HG03354 (cell line): ENCODE data around the gene PLCD1.
"Not testable (repeated sequence)": the region's sequence is repeated elsewhere in the genome, so short reads cannot be mapped to it uniquely, and the experiment has no call there.

Experiments
- ATAC-seq: cut with Tn5 transposase; IDR thresholded peaks from one replicate; pipeline ENCODE4 v1.9.1; 2021; ENCODE audit warnings: mild to moderate bottlenecking; ENCODE audit not compliant: unreplicated experiment, poor library complexity, severe bottlenecking

The PLCD1 gene

DNA sequence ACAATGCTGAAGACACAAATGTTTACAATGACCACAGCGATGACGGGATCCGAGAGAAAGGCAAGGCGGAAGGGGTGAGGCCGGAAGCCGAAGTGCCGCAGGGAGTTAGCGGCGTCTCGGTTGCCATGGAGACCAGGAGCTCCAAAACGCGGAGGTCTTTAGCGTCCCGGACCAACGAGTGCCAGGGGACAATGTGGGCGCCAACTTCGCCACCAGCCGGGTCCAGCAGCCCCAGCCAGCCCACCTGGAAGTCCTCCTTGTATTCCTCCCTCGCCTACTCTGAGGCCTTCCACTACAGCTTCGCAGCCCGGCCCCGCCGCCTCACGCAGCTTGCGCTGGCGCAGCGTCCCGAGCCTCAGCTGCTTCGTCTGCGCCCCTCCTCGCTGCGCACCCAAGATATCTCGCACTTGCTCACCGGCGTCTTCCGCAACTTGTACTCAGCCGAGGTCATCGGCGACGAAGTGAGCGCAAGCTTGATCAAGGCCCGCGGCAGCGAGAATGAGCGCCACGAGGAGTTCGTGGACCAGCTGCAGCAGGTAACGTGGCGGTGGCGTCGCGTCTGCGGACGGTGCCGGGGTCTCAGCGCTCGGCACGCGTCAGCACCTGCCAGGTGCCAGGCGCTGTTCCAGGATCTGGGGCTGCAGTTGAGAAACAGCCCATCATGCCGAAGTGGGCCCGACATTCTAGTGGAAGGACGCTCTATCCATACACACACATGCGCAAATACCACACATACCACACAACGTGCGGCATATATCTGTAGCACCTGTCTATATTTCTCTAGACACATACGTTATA, 9.9 kb upstream of the PLCD1 start, which contains the start of gene DLEC1:
DLEC1 (plus strand) TSS at position 108 of the 798 bp plus-strand sequence; CDS start at position 126, 18 bp downstream.
- ATAC-seq, result peak; percentile 92

DNA sequence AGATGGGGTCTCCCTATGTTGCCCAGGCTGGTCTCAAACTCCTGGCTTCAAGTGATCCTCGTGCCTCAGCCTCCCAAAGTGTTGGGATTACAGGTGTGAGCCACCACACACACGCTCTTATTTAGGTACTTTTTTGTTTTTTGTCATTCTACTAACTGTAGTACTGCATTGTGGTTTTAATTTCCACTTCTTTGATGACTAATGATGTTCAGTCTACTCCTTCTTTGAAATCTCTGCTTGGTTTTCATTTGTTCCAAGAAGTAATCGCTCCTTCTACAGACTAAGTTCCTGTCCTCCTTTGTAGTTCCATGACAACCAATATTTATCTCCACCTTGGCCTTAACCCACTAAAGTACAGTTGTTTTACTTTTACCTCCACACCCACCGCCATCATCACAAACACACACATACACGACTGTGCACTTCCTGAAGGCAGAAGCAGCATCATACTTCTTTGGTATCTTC, 9.0 kb upstream of the PLCD1 start:
- ATAC-seq, result no peak

DNA sequence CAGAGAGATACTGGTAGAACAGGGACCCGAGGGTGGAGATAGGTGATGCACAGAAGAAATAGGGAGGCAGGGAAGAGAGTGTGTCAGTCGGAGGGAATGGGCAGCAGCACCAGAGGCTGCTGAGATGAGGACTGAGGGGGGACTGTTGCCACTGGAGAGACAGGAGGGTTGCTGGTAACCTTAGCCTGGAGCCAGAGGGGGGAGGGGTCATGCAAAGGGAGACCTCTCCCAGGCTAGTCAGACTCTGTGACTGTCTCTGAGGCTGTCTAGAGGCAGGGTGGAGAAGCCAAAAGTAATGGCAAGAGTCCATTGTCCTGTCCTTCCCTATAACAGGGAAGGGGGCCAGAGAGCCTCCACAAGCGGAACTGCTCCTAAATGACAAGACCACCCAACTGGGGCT, 7.5 kb upstream of the PLCD1 start:
- no peak for ATAC-seq

DNA sequence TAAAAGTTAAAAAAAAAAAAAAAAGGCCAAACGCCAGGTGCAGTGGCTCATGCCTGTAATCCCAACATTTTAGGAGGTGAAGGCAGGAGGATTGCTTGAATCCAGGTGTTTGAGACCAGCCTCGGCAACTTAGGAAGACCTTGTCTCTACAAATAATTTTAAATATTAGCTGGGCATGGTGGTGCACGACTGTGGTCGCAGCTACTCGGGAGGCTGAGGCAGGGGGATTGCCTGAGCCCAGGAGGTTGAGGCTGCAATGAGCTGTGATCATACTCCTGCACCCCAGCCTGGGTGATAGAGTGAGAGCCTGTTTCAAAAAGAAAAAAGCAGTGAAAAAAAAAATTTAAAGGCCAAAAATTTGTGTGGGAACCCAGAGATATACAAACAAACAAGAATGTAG, 6.8 kb upstream of the PLCD1 start:
- ATAC-seq, result no peak

DNA sequence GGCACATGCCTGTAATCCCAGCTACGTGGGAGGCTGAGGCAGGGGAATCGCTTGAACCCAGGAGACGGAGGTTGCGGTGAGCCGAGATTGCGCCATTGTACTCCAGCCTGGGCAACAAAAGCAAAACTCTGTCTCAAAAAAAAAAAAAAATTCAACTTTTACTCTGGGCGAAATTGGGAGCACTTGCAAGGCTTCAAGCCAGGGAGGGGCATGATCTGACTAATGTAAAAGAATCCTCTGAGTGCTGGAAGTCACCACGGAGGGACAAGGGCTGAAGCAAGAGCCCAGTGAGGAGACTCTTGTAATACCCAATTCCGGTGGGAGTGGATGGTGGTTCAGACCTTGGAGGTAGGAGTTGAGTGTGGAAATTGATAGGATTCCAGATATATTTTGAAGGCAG, 4.9 kb upstream of the PLCD1 start:
- not testable (repeated sequence) for ATAC-seq

DNA sequence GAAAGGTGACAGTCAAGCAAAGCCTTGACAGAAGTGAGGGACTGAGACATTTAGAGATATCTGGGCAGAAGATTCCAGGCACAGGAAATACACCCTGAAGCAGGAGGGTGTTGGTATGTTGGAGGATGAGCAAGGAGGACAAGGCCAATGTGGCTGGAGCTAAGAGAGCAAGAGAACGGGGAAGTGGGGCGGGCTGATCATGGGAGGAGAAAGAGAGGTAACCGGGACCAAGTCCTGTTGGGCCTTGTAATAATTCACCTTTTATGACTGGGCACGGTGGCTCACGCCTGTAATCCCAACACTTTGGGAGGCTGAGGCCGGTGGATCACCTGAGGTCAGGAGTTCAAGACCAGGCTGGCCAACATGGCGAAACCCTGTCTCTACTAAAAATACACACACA, 4.1 kb upstream of the PLCD1 start:
- not testable (repeated sequence) for ATAC-seq

DNA sequence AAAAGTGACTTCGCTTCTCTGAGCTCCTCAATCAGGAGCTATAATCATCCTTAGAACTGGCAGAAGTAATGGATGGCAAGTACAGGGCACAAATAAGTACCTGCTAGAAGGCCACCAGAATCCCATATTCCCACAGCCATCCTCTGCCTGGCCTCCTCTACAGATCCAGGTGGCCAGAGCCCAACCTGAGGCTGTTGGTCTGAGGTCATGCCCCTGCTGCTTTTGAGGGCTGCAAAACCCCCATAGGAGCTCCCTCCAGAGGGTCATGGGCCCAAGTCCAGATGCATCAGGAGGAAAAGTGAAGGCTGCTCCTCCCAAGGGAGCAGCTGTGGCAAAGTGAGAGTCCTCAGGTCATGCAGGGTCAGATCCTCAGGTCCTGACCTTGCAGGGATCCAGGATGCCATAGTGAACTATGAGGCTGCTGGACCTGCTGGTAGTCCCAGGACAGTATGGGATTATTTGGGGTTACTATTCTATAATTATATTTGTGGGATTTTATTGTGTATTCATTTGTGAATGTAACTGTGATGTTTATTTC, 3.0 kb upstream of the PLCD1 start:
- no peak for ATAC-seq

DNA sequence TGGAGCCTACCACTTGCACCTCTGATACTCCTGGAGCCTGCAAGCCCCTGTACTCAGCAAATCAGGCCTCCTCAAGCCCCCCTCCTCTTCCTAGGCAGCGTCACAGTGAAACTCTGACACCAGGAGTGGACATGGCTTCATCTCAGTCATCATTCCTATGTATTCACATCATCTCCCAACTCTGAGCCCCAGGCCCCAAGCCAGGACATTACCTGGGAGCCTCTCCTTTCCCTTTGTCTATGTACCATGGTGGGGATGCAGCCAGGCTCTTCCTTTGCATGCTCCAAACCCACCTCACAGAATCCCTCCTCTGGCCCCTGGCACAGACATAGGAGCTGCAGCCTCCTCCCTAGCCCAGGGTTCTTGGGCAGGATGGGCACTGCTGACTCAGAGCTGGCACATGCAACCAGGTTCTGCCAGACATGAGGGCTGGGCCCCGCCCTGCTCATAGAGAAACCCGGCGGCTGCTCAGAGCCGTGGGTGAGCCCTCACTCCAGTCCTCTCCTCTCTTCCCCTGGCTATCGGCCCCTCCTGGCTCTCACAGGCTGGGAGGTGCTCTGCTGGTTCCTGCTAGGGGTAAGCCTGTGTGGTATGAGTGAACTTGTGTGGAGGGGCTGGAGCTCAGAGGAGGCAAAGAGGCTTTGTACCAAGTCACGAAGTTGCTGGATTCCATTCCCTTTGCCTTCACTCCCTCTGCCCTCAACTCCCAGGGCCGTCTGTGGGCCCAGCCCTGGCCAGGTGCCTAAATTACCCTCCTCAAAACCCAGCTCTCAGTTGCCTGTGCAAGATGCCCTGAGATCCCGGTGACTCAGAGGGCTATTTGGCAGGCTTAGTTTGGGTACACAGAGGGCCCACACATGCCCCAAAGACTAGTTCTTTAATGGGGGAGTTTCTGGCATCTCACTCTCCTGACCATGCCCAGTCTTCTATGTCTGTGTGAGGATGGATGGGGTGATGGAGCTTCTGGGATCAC, 1.9 kb upstream of the PLCD1 start:
- ATAC-seq, result no peak

DNA sequence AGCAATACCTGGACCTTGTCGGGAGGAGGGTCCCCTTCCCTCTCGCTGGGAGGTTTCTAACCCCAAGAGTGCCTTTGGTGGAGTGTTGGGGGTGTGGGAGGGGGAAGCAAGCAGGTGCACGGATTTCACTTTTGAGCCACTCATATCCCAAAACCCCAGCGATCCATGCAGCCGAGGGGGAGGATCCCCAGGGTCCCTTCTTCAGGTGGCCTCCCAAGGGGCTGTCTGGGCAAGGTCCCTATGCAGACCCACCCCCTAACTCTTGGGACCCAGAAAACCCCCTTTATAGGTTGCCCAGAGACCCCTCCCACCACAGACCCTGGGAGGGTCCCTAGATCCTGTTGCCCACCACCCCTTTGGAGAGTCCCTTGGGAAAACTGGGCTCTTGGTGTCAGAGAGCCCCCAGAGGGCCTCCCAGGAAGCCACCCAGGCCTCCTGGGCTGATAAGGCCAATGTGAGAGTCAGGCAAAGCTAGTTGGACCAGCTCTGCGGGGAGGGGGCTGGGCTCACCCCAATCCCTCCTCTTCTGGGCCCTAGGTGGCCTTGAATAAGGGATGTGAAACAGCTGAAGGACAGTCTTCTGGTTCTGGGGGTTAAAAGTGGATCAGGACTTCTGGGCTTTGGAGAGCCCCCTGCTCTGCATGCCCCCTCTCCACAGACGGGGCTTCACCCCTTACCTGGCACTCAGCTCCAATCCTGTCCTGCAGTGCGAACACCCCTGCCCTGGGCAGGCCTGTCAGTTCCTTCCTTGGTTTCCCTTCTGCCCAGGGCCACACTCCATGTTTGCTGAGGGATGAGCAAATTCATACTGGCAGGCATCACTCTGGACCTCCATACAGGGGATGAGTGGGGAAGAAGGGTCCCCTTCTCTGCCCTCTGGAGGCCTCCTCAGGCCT, 932 bp upstream of the PLCD1 start:
- ATAC-seq, result no peak

DNA sequence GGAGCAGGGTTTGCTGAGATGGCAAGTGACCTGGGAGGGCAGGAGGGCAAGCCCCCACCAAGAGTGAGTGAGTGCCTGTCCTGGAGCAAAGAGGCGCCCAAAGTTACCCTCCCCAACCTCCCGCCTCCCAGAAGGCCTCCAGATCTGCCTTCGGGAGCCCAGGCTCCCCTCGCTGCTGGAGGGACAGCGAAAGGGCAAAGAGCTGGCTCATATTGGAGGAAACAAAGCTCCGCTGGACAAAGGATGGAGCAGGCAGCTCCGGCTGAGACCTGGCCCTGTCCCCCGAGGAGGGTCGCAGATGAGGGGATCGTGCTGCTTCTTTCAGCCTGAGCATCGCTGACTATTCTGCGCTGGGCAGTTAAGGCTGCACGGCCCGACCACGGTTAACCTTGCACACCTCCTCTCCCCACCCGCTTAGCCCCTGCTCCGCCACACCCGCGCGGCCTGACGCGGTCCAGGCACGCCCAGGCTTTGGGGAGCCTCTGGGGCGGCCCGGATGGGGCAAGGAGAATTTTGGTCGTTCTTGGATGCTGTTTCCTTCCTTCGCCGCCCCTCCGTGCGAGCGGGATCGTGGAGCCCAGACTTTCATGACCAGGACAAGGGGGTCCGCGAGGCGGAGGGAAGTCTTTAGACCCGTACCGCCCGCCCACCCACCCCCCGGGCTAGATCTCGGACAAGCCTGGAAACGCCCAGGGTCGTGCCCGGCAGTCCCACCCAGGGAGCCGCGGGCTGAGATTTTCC, 651 bp downstream of the PLCD1 start:
- no peak for ATAC-seq

DNA sequence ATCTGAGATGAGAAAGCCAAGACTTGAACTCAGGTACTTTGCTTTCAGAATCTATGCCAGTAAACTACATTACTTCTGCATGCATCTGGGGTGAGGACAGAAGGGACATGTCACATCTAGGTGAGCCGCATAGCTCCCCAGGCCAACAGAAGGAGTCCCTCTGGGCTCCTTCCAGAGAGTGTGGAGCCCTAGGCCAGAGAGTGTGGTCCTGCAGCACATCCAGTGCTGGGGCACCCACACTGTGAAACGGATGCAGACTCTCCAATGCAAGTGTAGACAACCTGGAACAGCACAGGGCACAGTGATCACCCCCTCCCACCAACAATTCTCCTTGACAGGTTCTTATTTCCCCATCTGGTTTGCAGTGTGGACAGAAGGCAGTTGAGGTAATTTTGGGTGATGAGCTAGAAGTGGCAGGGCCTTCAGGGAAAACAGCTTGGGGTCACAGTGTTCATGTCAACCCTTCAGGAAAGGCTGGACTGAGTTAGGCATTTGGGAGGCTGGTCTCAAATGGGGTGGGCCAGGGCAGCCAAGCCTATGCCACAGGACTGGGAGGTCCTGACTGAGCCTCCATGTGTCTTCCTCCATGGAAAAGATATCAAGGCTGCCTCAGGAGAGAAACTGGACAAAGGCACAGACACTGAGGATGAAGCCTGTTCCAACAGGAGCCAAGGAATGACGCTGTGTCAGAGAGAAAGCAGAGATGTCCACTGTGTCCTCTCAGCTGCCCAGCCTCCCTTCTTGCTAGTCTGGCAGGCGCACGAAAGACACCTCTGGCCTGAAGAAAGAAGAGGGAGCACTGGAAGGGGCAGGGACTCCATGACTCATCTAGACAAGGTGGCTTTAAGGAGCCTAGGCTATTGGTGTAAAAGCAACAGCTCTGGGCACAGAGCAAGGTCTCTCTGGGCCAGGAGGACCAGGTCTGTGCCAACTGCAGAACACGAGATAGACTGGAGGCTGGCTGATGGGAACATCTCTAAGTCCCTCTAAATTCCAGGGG, 1.7 kb downstream of the PLCD1 start:
- ATAC-seq, result no peak

DNA sequence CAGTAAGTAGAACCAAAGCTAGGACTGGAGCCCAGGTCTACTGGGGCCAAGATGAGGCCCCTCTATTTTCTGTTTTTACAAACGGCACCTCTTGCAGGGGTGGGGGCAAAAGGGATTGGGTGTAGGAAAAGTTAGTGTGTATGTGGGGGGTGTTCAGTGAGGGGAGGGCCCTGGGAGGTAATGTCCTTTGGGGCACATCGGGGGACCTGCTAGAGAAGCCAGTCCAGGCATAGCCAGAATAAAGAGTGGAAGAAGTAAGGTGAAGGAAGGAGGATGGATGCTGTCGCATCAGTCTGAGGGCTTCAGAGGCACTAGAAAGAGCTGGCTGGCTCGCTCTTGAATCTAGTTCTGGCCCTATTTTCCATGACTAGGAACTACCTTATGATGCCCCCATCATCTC, 2.6 kb downstream of the PLCD1 start:
- ATAC-seq, result no peak

DNA sequence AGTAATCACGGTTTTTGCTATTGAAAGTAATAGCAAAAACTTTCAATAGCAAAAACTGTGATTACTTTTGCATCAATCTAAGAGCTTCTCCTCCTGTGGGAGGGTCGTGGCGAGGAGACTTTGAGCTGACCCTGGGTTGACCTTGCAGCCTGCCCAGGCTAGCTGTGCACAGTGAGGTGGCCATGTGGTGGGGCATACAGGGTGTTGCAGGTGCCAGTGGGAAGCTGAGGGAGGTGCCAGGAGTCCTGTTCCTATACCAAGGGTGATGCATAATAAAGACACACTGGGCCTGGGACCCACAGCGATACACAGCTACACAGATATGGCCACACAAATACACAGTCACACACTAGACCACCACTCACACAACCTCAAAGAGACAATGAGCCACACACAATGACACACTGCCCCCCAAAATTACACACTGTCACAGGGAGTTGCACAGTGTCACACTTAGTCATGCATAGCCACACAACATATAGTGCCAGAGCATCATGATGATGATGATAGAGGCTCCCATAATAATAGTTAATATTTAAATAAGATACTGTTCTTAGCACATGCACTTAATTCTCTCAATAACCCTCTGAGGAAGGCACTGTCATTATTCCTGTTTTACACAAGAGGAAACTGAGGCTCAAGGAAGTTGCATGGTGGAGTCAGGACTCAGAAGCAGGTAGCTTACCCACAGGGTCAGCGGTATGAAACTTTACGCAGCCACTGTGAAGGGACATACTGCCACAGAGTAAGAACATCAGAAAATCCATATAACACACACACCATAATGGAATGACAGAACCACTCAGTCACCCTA, 6.3 kb downstream of the PLCD1 start:
- ATAC-seq, result no peak

DNA sequence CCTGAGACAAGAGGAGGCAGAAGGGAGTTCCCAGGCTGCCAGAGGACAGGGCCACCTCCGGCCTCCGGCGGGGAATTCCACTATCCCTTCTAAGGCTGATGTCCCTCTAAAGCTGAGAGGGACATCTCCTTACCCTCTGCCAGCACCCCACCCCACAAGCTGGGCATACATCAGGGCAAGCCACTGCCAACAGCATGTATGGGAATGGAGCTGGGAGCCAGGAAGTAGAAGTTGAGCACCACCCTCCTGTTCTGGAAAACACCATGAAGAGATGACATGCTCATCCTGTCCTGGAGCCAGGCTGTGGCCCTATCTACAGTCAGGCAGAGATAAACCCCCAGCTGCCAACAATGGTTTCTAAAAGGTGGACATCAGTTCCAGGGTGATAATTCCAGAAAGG, 7.1 kb downstream of the PLCD1 start:
- ATAC-seq, result no peak

DNA sequence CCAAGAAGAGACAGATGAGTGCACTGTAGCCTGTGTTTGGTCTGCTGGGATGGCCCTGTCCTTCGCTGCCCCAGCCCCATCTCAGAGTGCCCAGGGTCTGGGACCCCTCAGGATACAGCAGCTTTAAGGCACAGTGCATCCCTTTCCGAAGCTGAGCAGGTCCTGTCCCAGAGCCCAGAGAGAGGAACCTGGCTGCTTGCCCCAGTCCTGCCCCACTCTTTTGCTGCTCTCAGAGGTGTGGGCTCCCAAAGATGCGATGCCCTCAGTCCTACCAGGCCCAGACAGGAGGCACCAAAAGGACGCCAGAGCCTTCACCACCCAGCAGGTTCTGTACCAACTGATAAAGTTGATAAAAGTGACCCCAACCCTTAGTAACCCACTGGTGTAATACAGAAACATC, 8.2 kb downstream of the PLCD1 start:
- ATAC-seq, result no peak

DNA sequence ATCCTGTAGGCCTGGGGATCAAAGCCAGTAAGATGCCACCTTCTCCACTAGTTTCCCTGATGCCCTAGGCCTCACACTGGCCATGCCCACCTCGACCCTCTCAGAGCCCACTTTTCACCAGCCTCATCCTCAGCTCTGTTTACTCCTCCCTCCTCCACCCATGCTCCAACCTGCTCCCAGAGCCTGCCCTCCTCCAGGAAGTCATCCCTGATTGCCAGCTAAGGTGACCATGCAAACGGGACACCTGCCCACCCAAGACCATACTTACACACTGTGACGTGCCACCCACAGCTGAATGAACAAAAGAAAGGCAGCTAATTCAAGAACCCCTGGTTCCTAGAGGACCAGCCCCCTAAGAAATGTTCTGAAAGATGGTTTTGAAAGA, 9.1 kb downstream of the PLCD1 start:
- no peak for ATAC-seq
